IMR-90 (cell line): ENCODE data around the gene CARS2. TPM values are rescaled to one million over a fixed set of nuclear protein-coding genes. Genes with fewer than 3 reads are reported as not detected.

Experiments used
- ATAC-seq: fragments of 200-7000 bp; cut with Tn5 transposase; 2 replicates; pipeline ENCODE4 v1.9.1; 2020; ENCODE audit warnings: low read depth, mild to moderate bottlenecking, moderate library complexity
- BruUV-seq: library from RNA; stranded (reverse); fragments of 400-500 nt; replicated peaks from 2 replicates; lab custom pipeline; 2021; lab: Mats Ljungman, UMichigan
- CTCF ChIA-PET: fragments of 300-600 bp; formaldehyde crosslinking; extraction: SDS; loops from one replicate; lab custom pipeline; 2021; ENCODE audit warnings: antibody characterized with exemption; lab: Yijun Ruan, JAX
- POLR2A ChIA-PET: fragments of 300-600 bp; sonication (Branson Sonifier 250); formaldehyde crosslinking; loops from one replicate; lab custom pipeline; 2022; ENCODE audit warnings: antibody characterized with exemption; ENCODE audit not compliant: unreplicated experiment; lab: Charles Lee
- DNase-seq: peaks from one replicate; pipeline ENCODE4 v3.0.0; 2013
- H2AFZ ChIP-seq: replicated peaks from 2 replicates; pipeline ENCODE3; 2013; ENCODE audit warnings: low read length, mild to moderate bottlenecking; ENCODE audit not compliant: poor library complexity
- H2AK5ac ChIP-seq: 2 replicates; pipeline ENCODE4 v1.6.1; 2013; ENCODE audit warnings: low read depth, low read length, inconsistent platforms
- H2AK9ac ChIP-seq: replicated peaks from 2 replicates; pipeline ENCODE3; 2013; ENCODE audit warnings: mild to moderate bottlenecking, low read depth, low read length, moderate library complexity; ENCODE audit not compliant: poor library complexity
- H2BK120ac ChIP-seq: 2 replicates; pipeline ENCODE4 v1.6.1; 2013; ENCODE audit warnings: low read depth, low read length, inconsistent platforms
- H2BK15ac ChIP-seq: 3 replicates; pipeline ENCODE4 v1.6.1; 2013; ENCODE audit warnings: low read depth, low read length, inconsistent platforms
- H2BK20ac ChIP-seq: 2 replicates; pipeline ENCODE4 v1.6.1; 2013; ENCODE audit warnings: low read depth, mild to moderate bottlenecking, inconsistent platforms, low read length, moderate library complexity
- H2BK5ac ChIP-seq: 2 replicates; pipeline ENCODE4 v1.6.1; 2013; ENCODE audit warnings: mild to moderate bottlenecking, low read depth, low read length, inconsistent platforms; ENCODE audit not compliant: poor library complexity, severe bottlenecking
- H3K14ac ChIP-seq: replicated peaks from 2 replicates; pipeline ENCODE4 v1.6.1; 2013; ENCODE audit warnings: low read depth, low read length, inconsistent platforms
- H3K18ac ChIP-seq: 2 replicates; pipeline ENCODE4 v1.6.1; 2013; ENCODE audit warnings: low read depth, low read length, control low read depth
- H3K23ac ChIP-seq: 2 replicates; pipeline ENCODE4 v1.6.1; 2013; ENCODE audit warnings: low read depth, low read length, inconsistent platforms
- H3K27ac ChIP-seq: 2 replicates; pipeline ENCODE4 v1.5.1; 2013; ENCODE audit warnings: mild to moderate bottlenecking, control low read depth, low read length; ENCODE audit not compliant: insufficient read depth
- H3K27me3 ChIP-seq: 2 replicates; pipeline ENCODE4 v1.6.1; 2013; ENCODE audit warnings: low read length; ENCODE audit not compliant: control insufficient read depth, insufficient read depth
- H3K36me3 ChIP-seq: 2 replicates; pipeline ENCODE4 v1.6.1; 2013; ENCODE audit warnings: low read length, mixed read lengths; ENCODE audit not compliant: control insufficient read depth, insufficient read depth
- H3K4ac ChIP-seq: 2 replicates; pipeline ENCODE4 v1.6.1; 2013; ENCODE audit warnings: low read depth, low read length, inconsistent platforms
- H3K4me1 ChIP-seq: 2 replicates; pipeline ENCODE4 v1.6.1; 2013; ENCODE audit warnings: low read length, mixed read lengths; ENCODE audit not compliant: control insufficient read depth, insufficient read depth
- H3K4me2 ChIP-seq: 2 replicates; pipeline ENCODE4 v1.6.1; 2013; ENCODE audit warnings: low read depth, mild to moderate bottlenecking, control low read depth, low read length, moderate library complexity
- H3K4me3 ChIP-seq: 2 replicates; pipeline ENCODE4 v1.5.1; 2013; ENCODE audit warnings: low read depth, mild to moderate bottlenecking, control low read depth, low read length, moderate library complexity; ENCODE audit not compliant: insufficient read depth
- H3K56ac ChIP-seq: 2 replicates; pipeline ENCODE4 v1.6.1; 2013; ENCODE audit warnings: low read length, inconsistent platforms; ENCODE audit not compliant: insufficient read depth; ENCODE audit errors: extremely low read depth
- H3K79me1 ChIP-seq, 2 experiments: 2 replicates each; pipeline ENCODE4 v1.6.1; 2013; ENCODE audit warnings: low read length in 2 of 2, inconsistent platforms in 1 of 2, low read depth in 1 of 2
- H3K9ac ChIP-seq: 2 replicates; pipeline ENCODE4 v1.6.1; 2013; ENCODE audit warnings: low read depth, low read length, control low read depth
- H3K9me1 ChIP-seq: 2 replicates; pipeline ENCODE4 v1.6.1; 2013; ENCODE audit warnings: low read length, inconsistent platforms; ENCODE audit not compliant: insufficient read depth
- H3K9me3 ChIP-seq: 2 replicates; pipeline ENCODE4 v1.6.1; 2013; ENCODE audit warnings: low read length; ENCODE audit not compliant: control insufficient read depth, insufficient read depth
- H4K20me1 ChIP-seq: 2 replicates; pipeline ENCODE4 v1.6.1; 2013; ENCODE audit warnings: low read length, inconsistent platforms; ENCODE audit not compliant: insufficient read depth
- H4K5ac ChIP-seq: 2 replicates; pipeline ENCODE4 v1.6.1; 2013; ENCODE audit warnings: mild to moderate bottlenecking, low read depth, low read length, control low read depth
- H4K8ac ChIP-seq, 2 experiments: 2 replicates each; pipeline ENCODE4 v1.6.1; 2013; ENCODE audit warnings: low read depth in 2 of 2, low read length in 2 of 2, control low read depth in 1 of 2, inconsistent platforms in 1 of 2
- H4K91ac ChIP-seq: 2 replicates; pipeline ENCODE4 v1.6.1; 2013; ENCODE audit warnings: low read depth, low read length, inconsistent platforms; ENCODE audit not compliant: insufficient read depth
- BHLHE40 ChIP-seq: fragments of 150-350 bp; IDR thresholded peaks from 2 replicates; pipeline ENCODE4 v1.6.1; 2016; ENCODE audit warnings: mild to moderate bottlenecking, low read depth, low read length
- CEBPB ChIP-seq: IDR thresholded peaks from 2 replicates; pipeline ENCODE4 v1.6.1; 2012; ENCODE audit warnings: low read depth, low read length, improper control_type of control experiment
- CHD1 ChIP-seq: IDR thresholded peaks from 2 replicates; pipeline ENCODE4 v1.6.1; 2012; ENCODE audit warnings: low read depth, low read length, improper control_type of control experiment
- CTCF ChIP-seq: conservative IDR thresholded peaks from 2 replicates; pipeline ENCODE4 v1.5.1; 2012; ENCODE audit warnings: mild to moderate bottlenecking, low read depth, low read length, improper control_type of control experiment
- ELK1 ChIP-seq: fragments of 150-350 bp; IDR thresholded peaks from 2 replicates; pipeline ENCODE4 v1.6.1; 2016; ENCODE audit warnings: low read depth, mild to moderate bottlenecking, low read length, moderate library complexity, borderline replicate concordance
- MAFK ChIP-seq: IDR thresholded peaks from 2 replicates; pipeline ENCODE4 v1.6.1; 2012; ENCODE audit warnings: low read depth, low read length, improper control_type of control experiment
- MAZ ChIP-seq: IDR thresholded peaks from 2 replicates; pipeline ENCODE4 v1.6.1; 2012; ENCODE audit warnings: low read depth, mild to moderate bottlenecking, low read length, improper control_type of control experiment, moderate library complexity, borderline replicate concordance
- MXI1 ChIP-seq: IDR thresholded peaks from 2 replicates; pipeline ENCODE4 v1.6.1; 2012; ENCODE audit warnings: low read depth, mild to moderate bottlenecking, low read length, moderate library complexity, borderline replicate concordance
- NFE2L2 ChIP-seq: fragments of 150-350 bp; IDR thresholded peaks from 2 replicates; pipeline ENCODE4 v1.6.1; 2016; ENCODE audit warnings: low read depth, mild to moderate bottlenecking, low read length
- POLR2A ChIP-seq: IDR thresholded peaks from 2 replicates; pipeline ENCODE4 v1.6.1; 2012; ENCODE audit warnings: mild to moderate bottlenecking, low read depth, low read length
- RAD21 ChIP-seq: IDR thresholded peaks from 2 replicates; pipeline ENCODE4 v1.6.1; 2012; ENCODE audit warnings: low read length, improper control_type of control experiment
- RCOR1 ChIP-seq: IDR thresholded peaks from 2 replicates; pipeline ENCODE4 v1.6.1; 2012; ENCODE audit warnings: mild to moderate bottlenecking, low read length, improper control_type of control experiment; ENCODE audit not compliant: insufficient replicate concordance
- SMC3 ChIP-seq: fragments of 150-350 bp; IDR thresholded peaks from 2 replicates; pipeline ENCODE4 v1.6.1; 2016; ENCODE audit warnings: low read depth, mild to moderate bottlenecking, antibody characterized with exemption, low read length, moderate library complexity
- USF2 ChIP-seq: fragments of 150-350 bp; IDR thresholded peaks from 2 replicates; pipeline ENCODE4 v1.6.1; 2017; ENCODE audit warnings: mild to moderate bottlenecking, antibody characterized with exemption, low read length, low read depth
- WGBS, 2 experiments: methylation state at CpG; one replicate each; pipeline versions ENCODE4 v1.1.5 to v1.1.7; 2013; ENCODE audit warnings: missing lambda C conversion rate in 2 of 2; ENCODE audit not compliant: insufficient read length in 1 of 2; ENCODE audit errors: extremely low coverage in 2 of 2; 5-methylcytosine and 5-hydroxymethylcytosine counted together
- dilution Hi-C: fragments of 300-500 bp; cut with HindIII; formaldehyde crosslinking; loops from one replicate; pipeline ENCODE4 v1.14.3; 2018; ENCODE audit warnings: low sequenced_read_pairs; ENCODE audit not compliant: unreplicated experiment
- in situ Hi-C: fragments of 300-500 bp; cut with MboI; formaldehyde crosslinking; loops from 3 replicates; pipeline ENCODE4 v1.14.3; 2019; ENCODE audit warnings: low sequenced_read_pairs, inconsistent platforms, mixed read lengths
- intact Hi-C: fragments of 100-400 bp; cut with micrococcal nuclease; formaldehyde crosslinking; loops from 2 replicates; pipeline ENCODE4 v1.10.0; 2022
- polyA plus RNA-seq, 3 experiments: library from polyadenylated mRNA; depleted of rRNA; stranded (reverse); fragments of >200 nt; gene quantifications; 2 replicates each; pipeline ENCODE4 v1.2.3, GENCODE V29; 2012; ENCODE audit warnings: low replicate concordance in 1 of 3
- total RNA-seq: library from RNA; depleted of rRNA; stranded (reverse); fragments of >200 nt; gene quantifications from 2 replicates; pipeline ENCODE4 v1.2.3, GENCODE V29; 2012

Gene CARS2
- total and polyA plus RNA-seq, 2 of the 4 experiments (the other 2 are of a cell fraction): 76.2 to 76.4 TPM

- no peak overlapping the region for H2AK9ac ChIP-seq
- in situ Hi-C loops: no loop called here
- no peak overlapping the region for H2AK5ac ChIP-seq
- H3K56ac ChIP-seq: no peak overlapping the region
- BruUV-seq: no TSS peak
- H3K4ac ChIP-seq: no peak overlapping the region
- H2AFZ ChIP-seq: no peak overlapping the region
- no peak overlapping the region for H3K18ac ChIP-seq
- no peak overlapping the region for H3K27ac ChIP-seq
- POLR2A ChIA-PET: no interaction called here
- H3K79me1 ChIP-seq: no peaks in the 10 kb centered on the region
- H4K8ac ChIP-seq: no peak overlapping the region
- H3K4me1 ChIP-seq: no peaks in the 10 kb centered on the region
- H4K91ac ChIP-seq: no peak overlapping the region
- TF ChIP-seq CTCF: no peak
- TF ChIP-seq POLR2A: no peak
- no peak for TF ChIP-seq CHD1
- TF ChIP-seq MAFK: no peak
- TF ChIP-seq MAZ: no peak
- no peak for TF ChIP-seq RAD21
- TF ChIP-seq CEBPB: no peak
- no peak for TF ChIP-seq SMC3
- TF ChIP-seq RCOR1: no peak
- no peak for TF ChIP-seq NFE2L2
- TF ChIP-seq ELK1: no peak
- TF ChIP-seq MXI1: no peak
- TF ChIP-seq USF2: no peak
- TF ChIP-seq BHLHE40: no peak
- intact Hi-C loops: no loop called here
- H3K4me3 ChIP-seq: no peak overlapping the region
- dilution Hi-C loops: no loop called here
- H3K36me3 ChIP-seq: no peaks in the 10 kb centered on the region
- no peak overlapping the region for H2BK5ac ChIP-seq
- H3K9me3 ChIP-seq: no peaks in the 10 kb centered on the region
- H2BK15ac ChIP-seq: no peak overlapping the region
- no peaks in the 10 kb centered on the region for H4K20me1 ChIP-seq
- H3K27me3 ChIP-seq: peaks cover 4% of the 10 kb centered on the region
- H4K5ac ChIP-seq: no peak overlapping the region
- no peak overlapping the region for H3K4me2 ChIP-seq
- no peak overlapping the region for H3K14ac ChIP-seq
- H2BK120ac ChIP-seq: no peak overlapping the region
- H3K9ac ChIP-seq: no peak overlapping the region
- ATAC-seq: no peak
- no peak overlapping the region for H2BK20ac ChIP-seq
- no CpG with 5 or more reads among the region's 3 CpGs for WGBS, 2 experiments
- DNase-seq: no peak
- H3K9me1 ChIP-seq: no peaks in the 10 kb centered on the region
- H3K23ac ChIP-seq: no peak overlapping the region
- CTCF ChIA-PET: no interaction called here
Measured at GRCh38 chr13:110607675-110608224, 98.2 kb downstream of the CARS2 start.
